Measurements from ENCODE around the gene FRMD6. TPM values are rescaled to one million over a fixed set of nuclear protein-coding genes. Genes with fewer than 3 reads are reported as not detected.

Gene FRMD6
- total RNA-seq, 2 donors from 2014 or later = 2.7 to 9.5 TPM

- Histone ChIP-seq H3K4me3 (no peak overlapping the region), H3K9ac (ENCODE audit: low read depth in 2 of 2, low read length in 2 of 2) (no peak overlapping the region), H3K27ac (no peak overlapping the region), H3K36me3 (no peaks in the 10 kb centered on the region), H3K4me1 (no peaks in the 10 kb centered on the region), H3K27me3 (no peaks in the 10 kb centered on the region), H3K9me3 (no peaks in the 10 kb centered on the region)
- no peak for DNase-seq
- TF ChIP-seq CTCF (IDR thresholded peaks at IDR 0.05) = no peak
- intact Hi-C loops (cut with DNase I) = no loop called here
These were observed 13.4 kb upstream of the FRMD6 start for GRCh38 chr14:51638071-51638944.

- no peaks in the 10 kb centered on the region for H3K36me3 ChIP-seq
- intact Hi-C loops (cut with DNase I) = no loop called here
- TF ChIP-seq CTCF (IDR thresholded peaks at IDR 0.05) = no peak
- no peak overlapping the region for H3K4me3 ChIP-seq
- H3K9ac ChIP-seq (ENCODE audit: low read depth in 2 of 2, low read length in 2 of 2) = no peak overlapping the region
- no peaks in the 10 kb centered on the region for H3K4me1 ChIP-seq
- H3K27me3 ChIP-seq = no peaks in the 10 kb centered on the region
- no peak for DNase-seq
- H3K27ac ChIP-seq = no peak overlapping the region
- H3K9me3 ChIP-seq = no peaks in the 10 kb centered on the region
These were observed 11.9 kb upstream of the FRMD6 start for GRCh38 chr14:51639668-51640316.

DNA sequence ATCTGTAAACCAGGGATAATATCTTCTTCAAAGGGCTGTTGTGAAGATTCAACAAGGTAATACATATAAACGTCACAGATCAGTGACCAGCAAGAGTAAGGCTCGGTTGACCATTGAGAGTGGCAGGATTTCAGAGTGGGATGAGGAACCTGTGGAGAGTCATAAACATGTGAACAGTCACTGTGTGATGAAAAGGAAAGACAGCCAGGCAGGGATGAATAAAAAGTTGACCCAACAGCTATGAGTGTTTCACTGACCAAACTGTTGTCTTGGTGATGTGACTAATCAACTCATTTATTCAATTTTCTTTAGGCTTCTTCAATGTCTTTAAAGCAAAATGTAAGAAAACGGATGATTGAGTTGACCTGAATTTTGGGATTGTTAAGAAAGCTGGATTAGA lies 8.6 kb upstream of the FRMD6 start:
- no peak for TF ChIP-seq CTCF (IDR thresholded peaks at IDR 0.05)
- no peak overlapping the region for H3K4me3 ChIP-seq
- H3K27ac ChIP-seq = no peak overlapping the region
- no peaks in the 10 kb centered on the region for H3K9me3 ChIP-seq
- intact Hi-C loops (cut with DNase I) = no loop called here
- H3K9ac ChIP-seq (ENCODE audit: low read depth in 2 of 2, low read length in 2 of 2) = no peak overlapping the region
- DNase-seq = no peak
- H3K36me3 ChIP-seq = no peaks in the 10 kb centered on the region
- H3K27me3 ChIP-seq = no peaks in the 10 kb centered on the region
- H3K4me1 ChIP-seq = no peaks in the 10 kb centered on the region

GRCh38 chr14:51644217-51644933 lies 7.3 kb upstream of the FRMD6 start:
- intact Hi-C loops (cut with DNase I) = no loop called here
- Histone ChIP-seq H3K9ac (ENCODE audit: low read depth in 2 of 2, low read length in 2 of 2) (no peak overlapping the region), H3K4me1 (no peaks in the 10 kb centered on the region), H3K4me3 (no peak overlapping the region), H3K9me3 (no peaks in the 10 kb centered on the region), H3K27me3 (no peaks in the 10 kb centered on the region), H3K36me3 (no peaks in the 10 kb centered on the region), H3K27ac (no peak overlapping the region)
- DNase-seq = no peak
- TF ChIP-seq CTCF (IDR thresholded peaks at IDR 0.05) = no peak

GRCh38 chr14:51648296-51648695 lies 3.4 kb upstream of the FRMD6 start:
- intact Hi-C loops (cut with DNase I) = no loop called here
- Histone ChIP-seq H3K36me3 (no peaks in the 10 kb centered on the region), H3K4me3 (no peak overlapping the region), H3K27me3 (peaks cover 8% of the 10 kb centered on the region), H3K9me3 (no peaks in the 10 kb centered on the region), H3K27ac (no peak overlapping the region), H3K9ac (ENCODE audit: low read depth in 2 of 2, low read length in 2 of 2) (no peak overlapping the region), H3K4me1 (peaks cover 4% of the 10 kb centered on the region)
- DNase-seq = no peak
- no peak for TF ChIP-seq CTCF (IDR thresholded peaks at IDR 0.05)
